D721Med (cell line): ENCODE measurements around the gene PPM1H.

Source experiments
- DNase-seq: peaks from one replicate; pipeline ENCODE4 v3.0.0; 2011; ENCODE audit warnings: low spot score; ENCODE audit not compliant: insufficient read length
- FAIRE-seq: peaks from 2 replicates; lab custom pipeline; 2011; peaks lifted over from hg19 to GRCh38; lab: Jason Lieb, UNC
- CTCF ChIP-seq: IDR thresholded peaks from 2 replicates; pipeline ENCODE4 v1.5.1; 2012; ENCODE audit warnings: mild to moderate bottlenecking, control low read depth; ENCODE audit not compliant: insufficient read depth; ENCODE audit errors: missing control alignments

The PPM1H gene

GRCh38 chr12:62908674-62909073 lies 26.3 kb downstream of the PPM1H start:
- no peak for FAIRE-seq
- no peak for DNase-seq
- no peak for TF ChIP-seq CTCF

- DNase-seq (no peak), FAIRE-seq (no peak)
- TF ChIP-seq CTCF = no peak
These were observed 27.4 kb downstream of the PPM1H start for GRCh38 chr12:62907561-62907960.

GRCh38 chr12:62907078-62907477 lies 27.9 kb downstream of the PPM1H start:
- FAIRE-seq (no peak), DNase-seq (no peak)
- TF ChIP-seq CTCF = no peak

- no peak for TF ChIP-seq CTCF
- DNase-seq = no peak
- FAIRE-seq = no peak
These were observed 31.8 kb downstream of the PPM1H start for GRCh38 chr12:62903151-62903550.

- no peak for TF ChIP-seq CTCF
- FAIRE-seq = no peak
- no peak for DNase-seq
These were observed 34.2 kb downstream of the PPM1H start for GRCh38 chr12:62900686-62901272.

GRCh38 chr12:62899568-62900390 lies 35.2 kb downstream of the PPM1H start:
- no peak for TF ChIP-seq CTCF
- no peak for FAIRE-seq
- no peak for DNase-seq

GRCh38 chr12:62898526-62898925 lies 36.4 kb downstream of the PPM1H start:
- TF ChIP-seq CTCF = no peak
- FAIRE-seq (no peak), DNase-seq (no peak)
